ENCODE results near the gene PRDM5. TPM values are rescaled to one million over a fixed set of nuclear protein-coding genes. Genes with fewer than 3 reads are reported as not detected.

Gene PRDM5
- total RNA-seq, 1 donor from 2014 or later: 9.0 TPM

GRCh38 chr4:120927801-120928409 is 5.4 kb upstream of the PRDM5 start:
- no peak for TF ChIP-seq CTCF (IDR thresholded peaks at IDR 0.05; ENCODE audit: insufficient read depth, low read length, severe bottlenecking)
- FAIRE-seq: no peak
- H3K36me3 ChIP-seq (ENCODE audit: control insufficient read depth, insufficient read depth, low read length): no peaks in the 10 kb centered on the region

GRCh38 chr4:120926358-120927025 is 4.0 kb upstream of the PRDM5 start:
- Histone ChIP-seq H3K4me3 (ENCODE audit: low read depth, low read length) (no peak overlapping the region), H3K27me3 (ENCODE audit: control insufficient read depth, insufficient read depth, low read length) (no peaks in the 10 kb centered on the region), H3K36me3 (ENCODE audit: control insufficient read depth, insufficient read depth, low read length) (no peaks in the 10 kb centered on the region)
- no peak for TF ChIP-seq CTCF (IDR thresholded peaks at IDR 0.05; ENCODE audit: insufficient read depth, low read length, severe bottlenecking)
- FAIRE-seq (no peak), DNase-seq (ENCODE audit: low read depth) (no peak)

More at GRCh38 chr4:120927801-120928409, 5.4 kb upstream of the PRDM5 start:
- Histone ChIP-seq H3K27me3 (ENCODE audit: control insufficient read depth, insufficient read depth, low read length) (no peaks in the 10 kb centered on the region), H3K4me3 (ENCODE audit: low read depth, low read length) (no peak overlapping the region)
- DNase-seq (ENCODE audit: low read depth): no peak

- no peaks in the 10 kb centered on the region for H3K27me3 ChIP-seq (ENCODE audit: control insufficient read depth, insufficient read depth, low read length)
- no peak overlapping the region for H3K4me3 ChIP-seq (ENCODE audit: low read depth, low read length)
- DNase-seq (ENCODE audit: low read depth): no peak
- no peaks in the 10 kb centered on the region for H3K36me3 ChIP-seq (ENCODE audit: control insufficient read depth, insufficient read depth, low read length)
- FAIRE-seq: no peak
- TF ChIP-seq CTCF (IDR thresholded peaks at IDR 0.05; ENCODE audit: insufficient read depth, low read length, severe bottlenecking): no peak
Measured at GRCh38 chr4:120924931-120925330, 2.4 kb upstream of the PRDM5 start.

GRCh38 chr4:120923207-120923522 is 639 bp upstream of the PRDM5 start:
- no peak for TF ChIP-seq CTCF (IDR thresholded peaks at IDR 0.05; ENCODE audit: insufficient read depth, low read length, severe bottlenecking)
- Histone ChIP-seq H3K4me3 (ENCODE audit: low read depth, low read length) (peak overlapping the region; percentile 50), H3K36me3 (ENCODE audit: control insufficient read depth, insufficient read depth, low read length) (no peaks in the 10 kb centered on the region), H3K27me3 (ENCODE audit: control insufficient read depth, insufficient read depth, low read length) (no peaks in the 10 kb centered on the region)
- DNase-seq (ENCODE audit: low read depth): no peak
- FAIRE-seq: no peak

DNA sequence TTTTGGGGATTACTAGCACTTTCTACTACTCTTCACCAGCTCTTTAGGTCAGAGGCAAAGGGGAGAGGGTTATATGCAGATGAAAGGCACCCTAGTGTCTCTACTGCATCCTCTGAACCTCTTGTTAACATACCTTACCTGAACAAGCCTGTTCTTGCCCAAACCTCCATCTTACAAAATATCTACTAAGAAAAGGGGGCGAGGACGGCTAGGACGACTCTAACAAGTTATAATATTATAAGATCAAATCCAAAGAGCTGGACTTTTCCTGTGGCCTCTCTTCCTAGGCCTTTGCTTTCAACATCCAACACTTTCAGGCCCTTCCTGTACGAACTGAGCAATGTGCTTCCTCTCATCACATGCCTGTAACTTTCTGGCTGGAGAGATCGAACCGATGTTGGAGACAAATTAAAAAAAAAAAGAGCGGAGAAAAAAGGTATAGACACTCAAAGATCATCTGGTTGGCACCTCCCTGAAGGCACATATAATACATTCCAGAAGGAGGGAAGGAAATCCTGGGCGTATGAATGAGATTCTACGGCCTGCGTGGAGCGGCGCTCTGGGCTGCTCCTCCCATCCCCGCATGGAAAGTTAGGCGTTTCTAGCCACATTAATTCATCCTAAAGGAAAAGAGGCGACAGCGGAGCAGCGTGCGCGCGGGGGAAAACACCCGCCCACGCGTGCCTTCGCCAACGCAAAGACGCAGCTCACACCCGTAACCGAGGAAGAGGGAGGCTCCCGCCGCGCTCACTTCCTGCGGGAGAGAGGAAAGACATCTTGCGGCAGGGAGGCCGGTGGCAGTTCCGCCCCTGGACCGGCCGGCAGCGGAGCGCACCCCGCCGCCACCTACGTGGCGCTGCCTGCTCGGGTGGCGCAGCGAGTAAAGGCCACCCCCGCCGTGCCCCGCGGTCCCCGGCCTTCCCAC is 808 bp downstream of the PRDM5 start:
- FAIRE-seq (no peak), DNase-seq (ENCODE audit: low read depth) (peak; percentile 47)
- Histone ChIP-seq H3K4me3 (ENCODE audit: low read depth, low read length) (peak overlapping the region; percentile 50), H3K27me3 (ENCODE audit: control insufficient read depth, insufficient read depth, low read length) (no peaks in the 10 kb centered on the region), H3K36me3 (ENCODE audit: control insufficient read depth, insufficient read depth, low read length) (no peaks in the 10 kb centered on the region)
- no peak for TF ChIP-seq CTCF (IDR thresholded peaks at IDR 0.05; ENCODE audit: insufficient read depth, low read length, severe bottlenecking)
